ENCODE measurements around the gene CCR6. TPM values are rescaled to one million over a fixed set of nuclear protein-coding genes. Genes with fewer than 3 reads are reported as not detected.

CCR6 gene
- total RNA-seq, 1 experiment from 2014 or later: not detected

DNA sequence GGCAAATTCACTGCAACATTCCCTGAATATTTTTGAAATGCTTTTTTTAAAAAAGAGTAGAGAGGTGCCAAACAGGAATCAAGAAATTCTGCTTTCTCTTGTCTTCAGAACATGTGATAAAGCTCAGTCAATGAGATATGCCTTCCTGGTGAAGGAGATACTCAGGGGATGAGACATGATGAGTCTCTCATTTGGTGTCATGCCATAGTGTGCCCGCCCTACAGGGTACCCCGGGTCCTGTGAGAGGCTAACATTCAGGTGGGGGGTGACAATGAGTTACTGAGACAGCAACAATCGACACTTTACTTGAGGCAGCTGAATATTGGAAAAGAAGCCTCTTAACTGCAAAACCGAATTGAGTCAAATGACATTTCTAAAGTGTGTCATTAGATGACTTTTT, 6.7 kb downstream of the CCR6 start:
- Histone ChIP-seq H3K4me2 (ENCODE audit: insufficient read depth, insufficient read length, low read length) (no peak overlapping the region), H3K4me1 (ENCODE audit: insufficient read depth, low read length) (no peaks in the 10 kb centered on the region), H3K79me2 (ENCODE audit: insufficient read depth, low read length) (no peaks in the 10 kb centered on the region), H4K91ac (ENCODE audit: insufficient read length, low read depth, low read length) (no peak overlapping the region), H4K8ac (replicated peaks; ENCODE audit: insufficient read length, low read depth, low read length) (no peak overlapping the region), H2BK5ac (ENCODE audit: insufficient read length, low read length) (no peak overlapping the region), H3K27ac (ENCODE audit: insufficient read length, low read depth, low read length) (no peak overlapping the region), H3K79me1 (ENCODE audit: insufficient read depth, low read depth, low read length, poor library complexity, severe bottlenecking) (no peaks in the 10 kb centered on the region), H2BK20ac (ENCODE audit: low read depth, low read length, poor library complexity, severe bottlenecking) (no peak overlapping the region), H2AFZ (ENCODE audit: low read length) (no peak overlapping the region), H3K18ac (ENCODE audit: insufficient read length, low read depth, low read length) (no peak overlapping the region), H3K23me2 (ENCODE audit: insufficient read length, low read depth, low read length, poor library complexity, severe bottlenecking) (no peaks in the 10 kb centered on the region), H3K9ac (ENCODE audit: extremely low read depth, insufficient read length, low read length) (no peak overlapping the region), H3K56ac (ENCODE audit: insufficient read length, low read depth, low read length) (no peak overlapping the region), H2BK15ac (ENCODE audit: low read depth, low read length) (no peak overlapping the region), H3K23ac (ENCODE audit: insufficient read length, low read depth, low read length) (no peak overlapping the region), H4K20me1 (ENCODE audit: control insufficient read depth, insufficient read depth, insufficient read length) (no peaks in the 10 kb centered on the region), H2BK12ac (ENCODE audit: insufficient read length, low read depth, low read length) (no peak overlapping the region), H3K9me3 (ENCODE audit: control insufficient read depth, low read depth, low read length) (no peaks in the 10 kb centered on the region), H2BK120ac (ENCODE audit: low read depth, low read length, poor library complexity, severe bottlenecking) (no peak overlapping the region), H3K14ac (ENCODE audit: insufficient read depth, low read length) (no peak overlapping the region), H2AK5ac (ENCODE audit: insufficient read length, low read length) (no peak overlapping the region), H3K4ac (ENCODE audit: low read depth, low read length) (no peak overlapping the region), H3K27me3 (ENCODE audit: insufficient read depth, low read length) (no peaks in the 10 kb centered on the region), H4K5ac (ENCODE audit: insufficient read length, low read depth, low read length) (no peak overlapping the region), H3T11ph (ENCODE audit: low read length) (no peak overlapping the region)
- TF ChIP-seq, protein P1, sequence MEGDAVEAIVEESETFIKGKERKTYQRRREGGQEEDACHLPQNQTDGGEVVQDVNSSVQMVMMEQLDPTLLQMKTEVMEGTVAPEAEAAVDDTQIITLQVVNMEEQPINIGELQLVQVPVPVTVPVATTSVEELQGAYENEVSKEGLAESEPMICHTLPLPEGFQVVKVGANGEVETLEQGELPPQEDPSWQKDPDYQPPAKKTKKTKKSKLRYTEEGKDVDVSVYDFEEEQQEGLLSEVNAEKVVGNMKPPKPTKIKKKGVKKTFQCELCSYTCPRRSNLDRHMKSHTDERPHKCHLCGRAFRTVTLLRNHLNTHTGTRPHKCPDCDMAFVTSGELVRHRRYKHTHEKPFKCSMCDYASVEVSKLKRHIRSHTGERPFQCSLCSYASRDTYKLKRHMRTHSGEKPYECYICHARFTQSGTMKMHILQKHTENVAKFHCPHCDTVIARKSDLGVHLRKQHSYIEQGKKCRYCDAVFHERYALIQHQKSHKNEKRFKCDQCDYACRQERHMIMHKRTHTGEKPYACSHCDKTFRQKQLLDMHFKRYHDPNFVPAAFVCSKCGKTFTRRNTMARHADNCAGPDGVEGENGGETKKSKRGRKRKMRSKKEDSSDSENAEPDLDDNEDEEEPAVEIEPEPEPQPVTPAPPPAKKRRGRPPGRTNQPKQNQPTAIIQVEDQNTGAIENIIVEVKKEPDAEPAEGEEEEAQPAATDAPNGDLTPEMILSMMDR (conservative IDR thresholded peaks at IDR 0.05): no peak
- Mint-ChIP-seq H3K36me3 (ENCODE audit: insufficient read depth in 1 of 3, low read depth in 3 of 3) (no peaks in the 10 kb centered on the region), H3K4me1 (peaks cover 0 to 9% of the 10 kb centered on the region in 2 experiments; a peak in 2 of 4 replicates), H3K4me3 (no peak overlapping the region), H3K9me3 (no peaks in the 10 kb centered on the region; a peak in 1 of 5 replicates), H3K27ac (no peak overlapping the region), H3K27me3 (ENCODE audit: low read depth) (peaks cover 1% of the 10 kb centered on the region)
- no peak for DNase-seq
- WGBS (ENCODE audit: extremely low coverage, insufficient read length, low lambda C conversion rate): no CpG with 5 or more reads among the region's 4 CpGs
